Mesenchymal stem cell (in vitro differentiated cells and primary cell): ENCODE data around the gene CELSR1.
A peak's percentile ranks its signal among the peaks of the same experiment; 100 is the strongest.

Experiments
- DNase-seq: peaks from one replicate; pipeline ENCODE4 v3.0.0-alpha.2; 2013
- H2AFZ ChIP-seq: one replicate; pipeline ENCODE4 v1.6.1; 2013; ENCODE audit warnings: low read depth, mild to moderate bottlenecking, control low read depth, inconsistent platforms, low read length, moderate library complexity
- H2AK5ac ChIP-seq: 2 replicates; pipeline ENCODE4 v1.6.1; 2013; ENCODE audit warnings: low read length, moderate library complexity, mild to moderate bottlenecking, inconsistent platforms; ENCODE audit not compliant: severe bottlenecking
- H2BK120ac ChIP-seq: one replicate; pipeline ENCODE4 v1.6.1; 2013; ENCODE audit warnings: low read depth, mild to moderate bottlenecking, inconsistent platforms, low read length, moderate library complexity
- H2BK12ac ChIP-seq, 2 experiments: one replicate each; pipeline ENCODE4 v1.6.1; 2013; ENCODE audit warnings: inconsistent platforms in 2 of 2, low read length in 2 of 2, mild to moderate bottlenecking in 2 of 2, moderate library complexity in 2 of 2, control low read depth in 1 of 2
- H2BK15ac ChIP-seq: one replicate; pipeline ENCODE4 v1.6.1; 2013; ENCODE audit warnings: mild to moderate bottlenecking, low read depth, inconsistent platforms; ENCODE audit not compliant: poor library complexity, severe bottlenecking
- H2BK5ac ChIP-seq: 2 replicates; pipeline ENCODE4 v1.6.1; 2013; ENCODE audit warnings: low read depth, mild to moderate bottlenecking, low read length, control low read depth, inconsistent platforms; ENCODE audit not compliant: poor library complexity, severe bottlenecking
- H3K14ac ChIP-seq, 2 experiments: one replicate each; pipeline ENCODE4 v1.6.1; 2013; ENCODE audit warnings: inconsistent platforms in 2 of 2, low read length in 2 of 2, control low read depth in 1 of 2, mild to moderate bottlenecking in 1 of 2, moderate library complexity in 1 of 2
- H3K18ac ChIP-seq, 2 experiments: one replicate each; pipeline ENCODE4 v1.6.1; 2013; ENCODE audit warnings: inconsistent platforms in 2 of 2, low read length in 2 of 2, control low read depth in 1 of 2, low read depth in 1 of 2, mild to moderate bottlenecking in 1 of 2
- H3K23ac ChIP-seq, 2 experiments: one replicate each; pipeline ENCODE4 v1.6.1; 2013; ENCODE audit warnings: inconsistent platforms in 2 of 2, low read length in 2 of 2, mild to moderate bottlenecking in 2 of 2, moderate library complexity in 2 of 2, control low read depth in 1 of 2
- H3K27ac ChIP-seq: 2 replicates; pipeline ENCODE4 v1.5.1; 2013; ENCODE audit warnings: mild to moderate bottlenecking, moderate library complexity, low read length, control low read depth, inconsistent platforms; ENCODE audit not compliant: poor library complexity, severe bottlenecking
- H3K27me3 ChIP-seq, 2 experiments: 2 replicates each; pipeline versions ENCODE4 v1.6.1 to v1.7.0; 2013; ENCODE audit warnings: low read length in 2 of 2, mild to moderate bottlenecking in 2 of 2, moderate library complexity in 2 of 2, control low read depth in 1 of 2, inconsistent platforms in 1 of 2; ENCODE audit not compliant: control insufficient read depth in 1 of 2, insufficient read depth in 1 of 2
- H3K36me3 ChIP-seq, 2 experiments: 2 replicates each; pipeline versions ENCODE4 v1.6.1 to v1.7.0; 2013; ENCODE audit warnings: low read length in 2 of 2, control low read depth in 1 of 2, inconsistent platforms in 1 of 2, low read depth in 1 of 2, mild to moderate bottlenecking in 1 of 2; ENCODE audit not compliant: insufficient read depth in 2 of 2, control insufficient read depth in 1 of 2
- H3K4ac ChIP-seq, 2 experiments: one replicate each; pipeline ENCODE4 v1.6.1; 2013; ENCODE audit warnings: inconsistent platforms in 2 of 2, low read length in 2 of 2, mild to moderate bottlenecking in 2 of 2, moderate library complexity in 2 of 2, control low read depth in 1 of 2, low read depth in 1 of 2
- H3K4me1 ChIP-seq: 2 replicates; pipeline ENCODE4 v1.6.1; 2013; ENCODE audit warnings: low read depth, low read length, control low read depth; ENCODE audit not compliant: control insufficient read depth, insufficient read depth
- H3K4me2 ChIP-seq: 2 replicates; pipeline ENCODE4 v1.6.1; 2013; ENCODE audit warnings: low read length, mild to moderate bottlenecking, inconsistent platforms; ENCODE audit not compliant: poor library complexity, severe bottlenecking
- H3K4me3 ChIP-seq, 2 experiments: 2 replicates each; pipeline versions ENCODE4 v1.5.1 to v1.7.0; 2013; ENCODE audit warnings: low read length in 2 of 2, mild to moderate bottlenecking in 2 of 2, control low read depth in 1 of 2, low read depth in 1 of 2; ENCODE audit not compliant: insufficient read depth in 1 of 2
- H3K79me1 ChIP-seq: replicated peaks from 2 replicates; pipeline ENCODE4 v1.6.1; 2013; ENCODE audit warnings: mild to moderate bottlenecking, control low read depth, low read length, inconsistent platforms; ENCODE audit not compliant: poor library complexity, severe bottlenecking
- H3K9ac ChIP-seq: 2 replicates; pipeline ENCODE4 v1.7.0; 2013; ENCODE audit warnings: mild to moderate bottlenecking, low read length, moderate library complexity
- H3K9me3 ChIP-seq: 2 replicates; pipeline ENCODE4 v1.7.0; 2013; ENCODE audit warnings: mild to moderate bottlenecking, low read length; ENCODE audit not compliant: control insufficient read depth
- H4K8ac ChIP-seq: one replicate; pipeline ENCODE4 v1.6.1; 2013; ENCODE audit warnings: inconsistent platforms, mild to moderate bottlenecking, low read length, moderate library complexity
- H4K91ac ChIP-seq: one replicate; pipeline ENCODE4 v1.6.1; 2013; ENCODE audit warnings: mild to moderate bottlenecking, low read length, inconsistent platforms
- WGBS: methylation state at CpG from one replicate; pipeline ENCODE4 v1.1.7; 2013; ENCODE audit warnings: mixed read lengths; 5-methylcytosine and 5-hydroxymethylcytosine counted together

CELSR1 gene

GRCh38 chr22:46519377-46519776 is 18.0 kb downstream of the CELSR1 start:
- H3K4me1 ChIP-seq = peaks cover 18% of the 10 kb centered on the region
- no peak overlapping the region for H3K9ac ChIP-seq
- no peak overlapping the region for H3K27ac ChIP-seq
- H2BK120ac ChIP-seq = no peak overlapping the region
- H2BK12ac ChIP-seq = no peak overlapping the region
- no peak overlapping the region for H3K4me2 ChIP-seq
- H2AK5ac ChIP-seq = peak overlapping the region; percentile 49
- 86% methylated on average over 9 of the region's 9 CpGs for WGBS
- no peak overlapping the region for H3K14ac ChIP-seq
- no peak overlapping the region for H3K18ac ChIP-seq
- H3K36me3 ChIP-seq = peaks cover 0 to 32% of the 10 kb centered on the region in 2 experiments
- H3K79me1 ChIP-seq = peaks cover 33% of the 10 kb centered on the region
- peaks cover 0 to 18% of the 10 kb centered on the region in 2 experiments for H3K27me3 ChIP-seq
- no peak for DNase-seq
- H4K8ac ChIP-seq = no peak overlapping the region
- H3K4me3 ChIP-seq = peak overlapping the region in 1 of 2 experiments; percentile 7
- H3K9me3 ChIP-seq = no peaks in the 10 kb centered on the region
- H3K4ac ChIP-seq = no peak overlapping the region
- no peak overlapping the region for H3K23ac ChIP-seq
- H4K91ac ChIP-seq = no peak overlapping the region
- H2BK15ac ChIP-seq = no peak overlapping the region
- no peak overlapping the region for H2BK5ac ChIP-seq
- no peak overlapping the region for H2AFZ ChIP-seq

GRCh38 chr22:46518542-46519325 is 18.7 kb downstream of the CELSR1 start:
- Histone ChIP-seq H2BK12ac (no peak overlapping the region), H3K9me3 (no peaks in the 10 kb centered on the region), H4K8ac (no peak overlapping the region), H3K36me3 (peaks cover 0 to 26% of the 10 kb centered on the region in 2 experiments), H3K9ac (no peak overlapping the region), H3K79me1 (peaks cover 32% of the 10 kb centered on the region), H3K23ac (no peak overlapping the region), H3K4me2 (no peak overlapping the region), H3K4me1 (peaks cover 23% of the 10 kb centered on the region), H2AK5ac (no peak overlapping the region), H3K14ac (no peak overlapping the region), H3K4ac (no peak overlapping the region), H2BK120ac (no peak overlapping the region), H2BK15ac (no peak overlapping the region), H4K91ac (no peak overlapping the region), H2AFZ (no peak overlapping the region), H3K27ac (no peak overlapping the region), H3K18ac (no peak overlapping the region), H2BK5ac (no peak overlapping the region), H3K4me3 (no peak overlapping the region), H3K27me3 (peaks cover 0 to 12% of the 10 kb centered on the region in 2 experiments)
- 90% methylated on average over 23 of the region's 25 CpGs for WGBS
- DNase-seq = no peak

GRCh38 chr22:46518038-46518437 is 19.4 kb downstream of the CELSR1 start:
- H2AFZ ChIP-seq = no peak overlapping the region
- H2BK12ac ChIP-seq = no peak overlapping the region
- H3K4ac ChIP-seq = no peak overlapping the region
- no peak overlapping the region for H2AK5ac ChIP-seq
- H3K27me3 ChIP-seq = peaks cover 0 to 9% of the 10 kb centered on the region in 2 experiments
- no peak overlapping the region for H3K18ac ChIP-seq
- H3K4me1 ChIP-seq = peaks cover 23% of the 10 kb centered on the region
- peaks cover 0 to 23% of the 10 kb centered on the region in 2 experiments for H3K36me3 ChIP-seq
- no peak overlapping the region for H2BK5ac ChIP-seq
- no peaks in the 10 kb centered on the region for H3K9me3 ChIP-seq
- H4K8ac ChIP-seq = no peak overlapping the region
- H2BK15ac ChIP-seq = no peak overlapping the region
- peaks cover 33% of the 10 kb centered on the region for H3K79me1 ChIP-seq
- no peak overlapping the region for H3K14ac ChIP-seq
- no peak overlapping the region for H2BK120ac ChIP-seq
- no peak overlapping the region for H3K4me2 ChIP-seq
- H4K91ac ChIP-seq = no peak overlapping the region
- no peak overlapping the region for H3K4me3 ChIP-seq
- H3K27ac ChIP-seq = no peak overlapping the region
- H3K9ac ChIP-seq = no peak overlapping the region
- H3K23ac ChIP-seq = no peak overlapping the region
- no peak for DNase-seq
- 90% methylated on average over 18 of the region's 18 CpGs for WGBS

- H3K4me2 ChIP-seq = no peak overlapping the region
- no peak overlapping the region for H3K9ac ChIP-seq
- peaks cover 0 to 9% of the 10 kb centered on the region in 2 experiments for H3K27me3 ChIP-seq
- no peak overlapping the region for H2BK120ac ChIP-seq
- no peak overlapping the region for H2BK12ac ChIP-seq
- no peak overlapping the region for H3K4me3 ChIP-seq
- peaks cover 37% of the 10 kb centered on the region for H3K79me1 ChIP-seq
- peaks cover 25% of the 10 kb centered on the region for H3K4me1 ChIP-seq
- H3K27ac ChIP-seq = no peak overlapping the region
- no peak for DNase-seq
- no peak overlapping the region for H2BK5ac ChIP-seq
- no peak overlapping the region for H2AK5ac ChIP-seq
- no peak overlapping the region for H2AFZ ChIP-seq
- H4K8ac ChIP-seq = no peak overlapping the region
- H3K9me3 ChIP-seq = no peaks in the 10 kb centered on the region
- no peak overlapping the region for H3K14ac ChIP-seq
- H4K91ac ChIP-seq = no peak overlapping the region
- no peak overlapping the region for H3K4ac ChIP-seq
- H2BK15ac ChIP-seq = no peak overlapping the region
- H3K23ac ChIP-seq = no peak overlapping the region
- no peak overlapping the region for H3K18ac ChIP-seq
- peaks cover 0 to 30% of the 10 kb centered on the region in 2 experiments for H3K36me3 ChIP-seq
- 80% methylated on average over 20 of the region's 22 CpGs for WGBS
These were observed 20.1 kb downstream of the CELSR1 start for GRCh38 chr22:46517255-46517761.
